Fibroblast of lung (primary cell): Measurements from ENCODE around the gene PRSS37. TPM values are rescaled to one million over a fixed set of nuclear protein-coding genes. Genes with fewer than 3 reads are reported as not detected.
"Not testable (repeated sequence)": the region's sequence is repeated elsewhere in the genome, so short reads cannot be mapped to it uniquely, and the experiment has no call there.

ENCODE experiments used
- DNase-seq, 2 donors: peaks; one replicate each; pipeline versions ENCODE4 v3.0.0 to v3.0.0-alpha.2; 2010; ENCODE audit warnings: low read depth in 2 of 2
- H2AFZ ChIP-seq: 2 replicates; pipeline ENCODE4 v1.5.1; 2012; ENCODE audit warnings: low read length, control low read depth, inconsistent platforms
- H3K27ac ChIP-seq: 2 replicates; pipeline ENCODE4 v1.5.1; 2011; ENCODE audit warnings: low read length, control low read depth; ENCODE audit not compliant: insufficient read depth
- H3K27me3 ChIP-seq: 2 replicates; pipeline ENCODE4 v1.5.1; 2011; ENCODE audit warnings: mild to moderate bottlenecking, low read length; ENCODE audit not compliant: control insufficient read depth, insufficient read depth
- H3K36me3 ChIP-seq: 2 replicates; pipeline ENCODE4 v1.5.1; 2011; ENCODE audit warnings: low read length; ENCODE audit not compliant: control insufficient read depth, insufficient read depth
- H3K4me1 ChIP-seq: 2 replicates; pipeline ENCODE4 v1.5.1; 2011; ENCODE audit warnings: low read length; ENCODE audit not compliant: control insufficient read depth, insufficient read depth; ENCODE audit errors: extremely low read depth
- H3K4me2 ChIP-seq: 2 replicates; pipeline ENCODE4 v1.5.1; 2011; ENCODE audit warnings: low read length, control low read depth; ENCODE audit not compliant: insufficient read depth; ENCODE audit errors: extremely low read depth
- H3K4me3 ChIP-seq, 4 experiments: fragments of 200-600 bp in 1 of 4; sonication (generic) in 1 of 4; replicated peaks in 1 of 4; 2 replicates each; pipeline ENCODE4 v1.5.1; 2011 to 2016; ENCODE audit warnings: low read length in 4 of 4, low read depth in 3 of 4, mild to moderate bottlenecking in 3 of 4, control low read depth in 2 of 4, inconsistent platforms in 1 of 4, mixed read lengths in 1 of 4; ENCODE audit not compliant: insufficient read depth in 1 of 4; ENCODE audit errors: control extremely low read depth in 1 of 4
- H3K79me2 ChIP-seq: 2 replicates; pipeline ENCODE4 v1.5.1; 2012; ENCODE audit warnings: mild to moderate bottlenecking, low read length, inconsistent platforms; ENCODE audit not compliant: control insufficient read depth, insufficient read depth
- H3K9ac ChIP-seq: 2 replicates; pipeline ENCODE4 v1.5.1; 2011; ENCODE audit warnings: mild to moderate bottlenecking, low read length, control low read depth; ENCODE audit not compliant: insufficient read depth
- H3K9me3 ChIP-seq: 2 replicates; pipeline ENCODE4 v1.5.1; 2012; ENCODE audit warnings: low read depth, low read length; ENCODE audit not compliant: control insufficient read depth, insufficient read depth
- H4K20me1 ChIP-seq: 2 replicates; pipeline ENCODE4 v1.5.1; 2011; ENCODE audit warnings: low read length; ENCODE audit not compliant: control insufficient read depth, insufficient read depth; ENCODE audit errors: extremely low read depth
- CTCF ChIP-seq, 2 donors: IDR thresholded peaks in 1 of 2; conservative IDR thresholded peaks in 1 of 2; 1 replicate in 1 of 2; 2 replicates in 1 of 2; pipeline ENCODE4 v1.5.1; 2011 to 2012; ENCODE audit warnings: low read length in 2 of 2, control low read depth in 1 of 2, inconsistent platforms in 1 of 2, low read depth in 1 of 2, mild to moderate bottlenecking in 1 of 2
- EZH2 ChIP-seq: IDR thresholded peaks from 2 replicates; pipeline ENCODE4 v1.5.1; 2012; ENCODE audit warnings: low read length, control low read depth, mild to moderate bottlenecking; ENCODE audit errors: missing control alignments
- polyA plus RNA-seq, 2 donors: library from polyadenylated mRNA; depleted of rRNA in 1 of 2; stranded (reverse) in 1 of 2; unstranded in 1 of 2; fragments of >200 nt; gene quantifications; 2 replicates each; pipeline ENCODE4 v1.2.1, GENCODE V29; 2011 to 2012; ENCODE audit warnings: missing spikeins in 1 of 2
- total RNA-seq: library from RNA; depleted of rRNA; stranded (reverse); fragments of >200 nt; gene quantifications from 2 replicates; pipeline ENCODE4 v1.2.1, GENCODE V29; 2014

PRSS37 gene
- total and polyA plus RNA-seq, 2 donors (not counting 1 experiment from before 2014, with no cell fraction given) = not detected

GRCh38 chr7:141837683-141838082 is 3.6 kb downstream of the PRSS37 start:
- H2AFZ ChIP-seq = no peak overlapping the region
- H3K4me2 ChIP-seq = no peak overlapping the region
- no peaks in the 10 kb centered on the region for H3K4me1 ChIP-seq
- DNase-seq = no peak
- H4K20me1 ChIP-seq = no peaks in the 10 kb centered on the region
- no peaks in the 10 kb centered on the region for H3K9me3 ChIP-seq
- no peak overlapping the region for H3K4me3 ChIP-seq
- H3K36me3 ChIP-seq = no peaks in the 10 kb centered on the region
- H3K79me2 ChIP-seq = no peaks in the 10 kb centered on the region
- no peaks in the 10 kb centered on the region for H3K27me3 ChIP-seq
- TF ChIP-seq EZH2 (no peak), CTCF (conservative IDR thresholded peaks at IDR 0.05 in 1 of 2, IDR thresholded peaks at IDR 0.05 in 1 of 2; ENCODE audit: low read depth in 1 of 2, low read length in 2 of 2) (no peak)
- H3K9ac ChIP-seq = no peak overlapping the region
- H3K27ac ChIP-seq = no peak overlapping the region

GRCh38 chr7:141822432-141822831 is 18.9 kb downstream of the PRSS37 start:
- not testable (repeated sequence) for H2AFZ ChIP-seq, H3K4me3 ChIP-seq, H3K79me2 ChIP-seq, H3K9ac ChIP-seq, H4K20me1 ChIP-seq, H3K4me1 ChIP-seq, DNase-seq, H3K27ac ChIP-seq, H3K9me3 ChIP-seq, H3K4me2 ChIP-seq, H3K27me3 ChIP-seq, H3K36me3 ChIP-seq

- Histone ChIP-seq H3K9me3 (no peaks in the 10 kb centered on the region), H3K4me2 (no peak overlapping the region), H3K79me2 (no peaks in the 10 kb centered on the region), H3K4me1 (no peaks in the 10 kb centered on the region), H3K27me3 (no peaks in the 10 kb centered on the region), H2AFZ (no peak overlapping the region), H3K9ac (no peak overlapping the region), H3K27ac (no peak overlapping the region), H3K36me3 (no peaks in the 10 kb centered on the region), H3K4me3 (no peak overlapping the region), H4K20me1 (no peaks in the 10 kb centered on the region)
- TF ChIP-seq CTCF (conservative IDR thresholded peaks at IDR 0.05 in 1 of 2, IDR thresholded peaks at IDR 0.05 in 1 of 2; ENCODE audit: low read depth in 1 of 2, low read length in 2 of 2) (no peak), EZH2 (no peak)
- DNase-seq = no peak
Observed at GRCh38 chr7:141820067-141820466, 21.2 kb downstream of the PRSS37 start.
